Fibroblast of skin of right quadriceps (primary cell): Measurements from ENCODE around the gene PADI1.

Source experiments
- DNase-seq: peaks from one replicate; pipeline ENCODE4 v3.0.0-alpha.2; 2013

Gene PADI1

GRCh38 chr1:17274186-17275170, 69.5 kb downstream of the PADI1 start:
- peak; percentile 39 for DNase-seq

- peak; percentile 40 for DNase-seq
Measured at GRCh38 chr1:17276568-17276967, 71.6 kb downstream of the PADI1 start.

- no peak for DNase-seq
Measured at GRCh38 chr1:17277511-17278159, 72.7 kb downstream of the PADI1 start.

GRCh38 chr1:17278996-17279830, 74.3 kb downstream of the PADI1 start:
- no peak for DNase-seq

- no peak for DNase-seq
Measured at GRCh38 chr1:17280436-17280835, 75.5 kb downstream of the PADI1 start.

- DNase-seq = no peak
Measured at GRCh38 chr1:17280894-17281293, 76.0 kb downstream of the PADI1 start.

- DNase-seq = no peak
Measured at GRCh38 chr1:17281775-17282181, 76.8 kb downstream of the PADI1 start.

- no peak for DNase-seq
Measured at GRCh38 chr1:17282836-17283235, 77.9 kb downstream of the PADI1 start.

GRCh38 chr1:17286646-17287045, 81.7 kb downstream of the PADI1 start:
- no peak for DNase-seq

- peak; percentile 76 for DNase-seq
Measured at GRCh38 chr1:17287130-17287776, 82.3 kb downstream of the PADI1 start.

- peak; percentile 58 for DNase-seq
Measured at GRCh38 chr1:17289721-17290120, 84.8 kb downstream of the PADI1 start.

- no peak for DNase-seq
Measured at GRCh38 chr1:17290553-17290952, 85.6 kb downstream of the PADI1 start.

GRCh38 chr1:17292299-17293160, 87.6 kb downstream of the PADI1 start:
- no peak for DNase-seq

GRCh38 chr1:17293681-17294425, 88.9 kb downstream of the PADI1 start:
- no peak for DNase-seq

GRCh38 chr1:17295292-17295691, 90.4 kb downstream of the PADI1 start:
- no peak for DNase-seq
